Vagina (tissue), 2 donors: Measurements from ENCODE around the gene OBSL1. TPM values are rescaled to one million over a fixed set of nuclear protein-coding genes. Genes with fewer than 3 reads are reported as not detected.

Experiments used
- DNase-seq, 2 donors: peaks; one replicate each; pipeline ENCODE4 v3.0.0-alpha.2; 2017; ENCODE audit errors: extremely low spot score in 2 of 2
- H3K27ac ChIP-seq: fragments of 200-600 bp; sonication (generic); one replicate; pipeline ENCODE4 v1.5.1; 2019
- H3K27me3 ChIP-seq: fragments of 200-600 bp; sonication (generic); one replicate; pipeline ENCODE4 v1.5.1; 2019
- H3K36me3 ChIP-seq, 2 donors: fragments of 200-600 bp; sonication (generic); one replicate each; pipeline ENCODE4 v1.5.1; 2017 to 2019
- H3K4me1 ChIP-seq: fragments of 200-600 bp; sonication (generic); one replicate; pipeline ENCODE4 v1.5.1; 2019
- H3K4me3 ChIP-seq, 2 donors: fragments of 200-600 bp; sonication (generic); 1 replicate in 1 of 2; 2 replicates in 1 of 2; pipeline ENCODE4 v1.5.1; 2016 to 2019
- H3K9me3 ChIP-seq: fragments of 200-600 bp; sonication (generic); one replicate; pipeline ENCODE4 v1.5.1; 2019
- POLR2A ChIP-seq, 2 donors: fragments of 450-650 bp; IDR thresholded peaks; one replicate each; pipeline ENCODE4 v1.6.1; 2017; ENCODE audit warnings: antibody characterized with exemption in 2 of 2, mild to moderate bottlenecking in 2 of 2, moderate library complexity in 2 of 2
- POLR2AphosphoS5 ChIP-seq, 2 donors: sonication (generic); formaldehyde crosslinking; IDR thresholded peaks; one replicate each; pipeline ENCODE4 v1.9.0; 2017; ENCODE audit warnings: antibody characterized with exemption in 2 of 2, mild to moderate bottlenecking in 2 of 2, low read depth in 1 of 2; ENCODE audit not compliant: insufficient read depth in 1 of 2
- intact Hi-C: fragments of 100-400 bp; cut with DNase I; formaldehyde crosslinking; loops from one replicate; pipeline ENCODE4 v1.15.1; 2023
- total RNA-seq: library from RNA; depleted of rRNA; stranded (reverse); fragments of >200 nt; gene quantifications from one replicate; pipeline ENCODE4 v1.2.3, GENCODE V29; 2016
- TF ChIP-seq, protein P1 (sequence below), 3 experiments: fragments of 450-650 bp in 2 of 3; fragments of 200-600 bp in 1 of 3; sonication (generic) in 1 of 3; IDR thresholded peaks; one replicate each; pipeline ENCODE4 v1.5.1; 2017 to 2019; ENCODE audit warnings: antibody characterized with exemption in 3 of 3, mild to moderate bottlenecking in 2 of 3, moderate library complexity in 2 of 3

Gene OBSL1
- total RNA-seq, 1 donor from 2014 or later, result 53.0 TPM

DNA sequence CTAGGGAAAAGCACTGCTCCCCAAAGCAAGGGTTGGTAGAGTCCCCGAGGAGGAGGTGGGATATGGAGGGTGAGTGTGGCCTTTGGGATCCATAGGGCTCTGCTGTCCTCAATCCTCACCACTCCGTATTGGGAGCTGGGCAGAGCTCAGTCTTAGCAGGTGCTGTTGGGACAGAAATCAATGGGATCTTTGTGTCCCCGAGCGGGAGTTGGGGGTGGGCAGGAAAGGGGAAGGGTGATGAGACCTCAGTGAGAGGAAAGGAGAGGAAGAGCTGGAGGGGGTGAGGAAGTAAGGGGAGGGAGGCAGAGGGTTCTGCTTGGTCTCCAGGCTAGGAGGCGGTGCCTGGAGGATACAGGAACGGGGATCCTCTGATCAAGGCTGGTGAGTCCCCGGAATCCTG, 54.5 kb downstream of the OBSL1 start:
- intact Hi-C loops, result no loop called here
- DNase-seq, result no peak

DNA sequence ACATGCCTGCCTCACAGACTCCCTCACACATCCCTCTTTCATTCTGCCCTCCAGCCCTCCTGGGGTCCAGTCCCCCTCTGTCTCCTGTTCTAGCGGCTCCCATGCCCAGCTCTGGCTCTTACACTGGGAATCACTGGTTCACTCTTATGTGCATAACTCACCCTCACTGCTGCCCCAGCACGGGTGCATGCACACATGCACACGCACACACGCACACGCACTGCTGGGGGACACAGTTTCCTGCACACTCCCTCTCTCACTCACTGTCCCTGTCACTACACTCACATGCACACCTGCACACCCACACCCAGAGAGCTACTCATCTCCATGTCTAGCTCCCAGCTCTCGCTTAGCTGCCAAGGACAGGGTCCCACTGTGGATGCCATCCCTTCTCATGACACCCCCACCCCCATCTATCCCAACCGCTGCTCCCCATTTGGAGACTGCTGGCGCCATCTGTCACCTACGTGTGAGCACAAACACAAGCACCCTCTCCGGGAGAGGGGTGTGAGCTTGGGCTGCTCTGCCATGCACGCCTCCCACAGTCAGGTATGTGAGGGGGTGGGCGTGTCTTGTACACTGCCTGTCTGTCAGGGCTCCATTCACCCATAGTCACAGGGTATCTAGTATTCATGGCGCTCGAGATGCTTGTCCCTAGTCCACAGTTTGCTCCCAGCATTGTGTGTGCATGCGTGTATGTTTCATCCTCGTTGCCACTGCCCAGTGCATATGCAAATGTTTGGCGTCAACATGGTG, 55.3 kb downstream of the OBSL1 start:
- Histone ChIP-seq H3K27ac (no peak overlapping the region), H3K36me3 (no peaks in the 10 kb centered on the region), H3K4me3 (no peak overlapping the region), H3K4me1 (peaks cover 19% of the 10 kb centered on the region), H3K9me3 (no peaks in the 10 kb centered on the region), H3K27me3 (no peaks in the 10 kb centered on the region)
- intact Hi-C loops, result no loop called here
- TF ChIP-seq POLR2AphosphoS5 (IDR thresholded peaks at IDR 0.05; ENCODE audit: insufficient read depth in 1 of 2, low read depth in 1 of 2), result no peak
- TF ChIP-seq, protein P1, sequence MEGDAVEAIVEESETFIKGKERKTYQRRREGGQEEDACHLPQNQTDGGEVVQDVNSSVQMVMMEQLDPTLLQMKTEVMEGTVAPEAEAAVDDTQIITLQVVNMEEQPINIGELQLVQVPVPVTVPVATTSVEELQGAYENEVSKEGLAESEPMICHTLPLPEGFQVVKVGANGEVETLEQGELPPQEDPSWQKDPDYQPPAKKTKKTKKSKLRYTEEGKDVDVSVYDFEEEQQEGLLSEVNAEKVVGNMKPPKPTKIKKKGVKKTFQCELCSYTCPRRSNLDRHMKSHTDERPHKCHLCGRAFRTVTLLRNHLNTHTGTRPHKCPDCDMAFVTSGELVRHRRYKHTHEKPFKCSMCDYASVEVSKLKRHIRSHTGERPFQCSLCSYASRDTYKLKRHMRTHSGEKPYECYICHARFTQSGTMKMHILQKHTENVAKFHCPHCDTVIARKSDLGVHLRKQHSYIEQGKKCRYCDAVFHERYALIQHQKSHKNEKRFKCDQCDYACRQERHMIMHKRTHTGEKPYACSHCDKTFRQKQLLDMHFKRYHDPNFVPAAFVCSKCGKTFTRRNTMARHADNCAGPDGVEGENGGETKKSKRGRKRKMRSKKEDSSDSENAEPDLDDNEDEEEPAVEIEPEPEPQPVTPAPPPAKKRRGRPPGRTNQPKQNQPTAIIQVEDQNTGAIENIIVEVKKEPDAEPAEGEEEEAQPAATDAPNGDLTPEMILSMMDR (IDR thresholded peaks at IDR 0.05), result no peak
- no peak for TF ChIP-seq POLR2A (IDR thresholded peaks at IDR 0.05)
- no peak for DNase-seq

More for the DNA sequence above, 54.5 kb downstream of the OBSL1 start:
- H3K36me3 ChIP-seq, result no peaks in the 10 kb centered on the region
- TF ChIP-seq, protein P1 (IDR thresholded peaks at IDR 0.05), result no peak
- no peak for TF ChIP-seq POLR2A (IDR thresholded peaks at IDR 0.05)
- TF ChIP-seq POLR2AphosphoS5 (IDR thresholded peaks at IDR 0.05; ENCODE audit: insufficient read depth in 1 of 2, low read depth in 1 of 2), result no peak
- H3K4me1 ChIP-seq, result peaks cover 28% of the 10 kb centered on the region
- H3K27me3 ChIP-seq, result no peaks in the 10 kb centered on the region
- no peak overlapping the region for H3K27ac ChIP-seq
- no peak overlapping the region for H3K4me3 ChIP-seq
- H3K9me3 ChIP-seq, result no peaks in the 10 kb centered on the region

DNA sequence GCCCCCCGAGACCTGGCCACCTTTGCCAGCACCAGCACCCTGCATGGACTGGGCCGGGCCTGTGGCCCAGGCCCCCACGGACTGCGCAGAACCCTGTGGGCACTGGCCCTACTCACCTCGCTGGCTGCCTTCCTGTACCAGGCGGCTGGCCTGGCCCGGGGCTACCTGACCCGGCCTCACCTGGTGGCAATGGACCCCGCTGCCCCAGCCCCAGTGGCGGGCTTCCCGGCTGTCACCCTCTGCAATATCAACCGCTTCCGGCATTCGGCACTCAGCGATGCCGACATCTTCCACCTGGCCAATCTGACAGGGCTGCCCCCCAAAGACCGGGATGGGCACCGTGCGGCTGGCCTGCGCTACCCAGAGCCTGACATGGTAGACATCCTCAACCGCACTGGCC, 56.5 kb downstream of the OBSL1 start:
- Histone ChIP-seq H3K36me3 (no peaks in the 10 kb centered on the region), H3K27ac (no peak overlapping the region), H3K9me3 (no peaks in the 10 kb centered on the region), H3K27me3 (no peaks in the 10 kb centered on the region), H3K4me3 (no peak overlapping the region), H3K4me1 (peaks cover 20% of the 10 kb centered on the region)
- no peak for DNase-seq
- TF ChIP-seq POLR2A (IDR thresholded peaks at IDR 0.05) (no peak), POLR2AphosphoS5 (IDR thresholded peaks at IDR 0.05; ENCODE audit: insufficient read depth in 1 of 2, low read depth in 1 of 2) (no peak)
- TF ChIP-seq, protein P1 (IDR thresholded peaks at IDR 0.05), result no peak
- intact Hi-C loops, result no loop called here

DNA sequence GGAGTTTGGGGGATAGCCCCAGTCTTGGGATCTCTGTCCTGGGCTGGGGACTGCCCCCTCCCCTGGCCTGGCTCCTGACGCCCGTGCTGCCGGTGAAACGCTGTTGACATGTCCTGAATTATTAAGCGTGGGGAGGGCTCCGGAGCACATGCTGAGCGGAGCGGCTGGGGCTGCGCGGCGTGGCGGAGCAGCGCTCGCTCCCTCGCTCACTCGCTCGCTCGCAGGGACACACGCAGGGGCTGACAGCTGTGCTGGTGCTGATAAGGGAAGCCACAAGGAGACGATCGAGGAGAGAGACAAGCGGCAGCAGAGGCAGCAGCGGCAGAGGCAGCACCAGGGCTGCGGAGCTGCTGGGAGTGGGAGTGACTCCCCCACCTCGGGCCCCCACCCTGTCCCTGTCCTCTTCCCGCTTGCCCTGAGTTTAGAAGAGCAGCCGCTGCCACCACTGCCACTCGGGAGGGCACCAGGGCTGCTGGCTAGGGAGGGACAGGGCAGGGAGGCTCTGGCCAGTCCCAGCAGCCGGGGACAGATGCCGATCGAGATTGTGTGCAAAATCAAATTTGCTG, 57.1 kb downstream of the OBSL1 start, which contains the start of gene ASIC4:
Gene ASIC4, plus strand, starts transcription at position 287 of the 566 bp plus-strand sequence. Its CDS starts 243 bp downstream, at position 530.
- no peaks in the 10 kb centered on the region for H3K27me3 ChIP-seq
- H3K9me3 ChIP-seq, result no peaks in the 10 kb centered on the region
- H3K36me3 ChIP-seq, result no peaks in the 10 kb centered on the region
- no peak within 1 kb of the TSS for H3K27ac ChIP-seq
- no peak within 1 kb of the TSS for H3K4me3 ChIP-seq
- no peak for DNase-seq
- H3K4me1 ChIP-seq, result peaks cover 25% of the 10 kb centered on the region
- TF ChIP-seq POLR2A (IDR thresholded peaks at IDR 0.05), result no peak
- TF ChIP-seq POLR2AphosphoS5 (IDR thresholded peaks at IDR 0.05; ENCODE audit: insufficient read depth in 1 of 2, low read depth in 1 of 2), result no peak
- TF ChIP-seq, protein P1 (IDR thresholded peaks at IDR 0.05), result no peak
- intact Hi-C loops, result no loop called here

DNA sequence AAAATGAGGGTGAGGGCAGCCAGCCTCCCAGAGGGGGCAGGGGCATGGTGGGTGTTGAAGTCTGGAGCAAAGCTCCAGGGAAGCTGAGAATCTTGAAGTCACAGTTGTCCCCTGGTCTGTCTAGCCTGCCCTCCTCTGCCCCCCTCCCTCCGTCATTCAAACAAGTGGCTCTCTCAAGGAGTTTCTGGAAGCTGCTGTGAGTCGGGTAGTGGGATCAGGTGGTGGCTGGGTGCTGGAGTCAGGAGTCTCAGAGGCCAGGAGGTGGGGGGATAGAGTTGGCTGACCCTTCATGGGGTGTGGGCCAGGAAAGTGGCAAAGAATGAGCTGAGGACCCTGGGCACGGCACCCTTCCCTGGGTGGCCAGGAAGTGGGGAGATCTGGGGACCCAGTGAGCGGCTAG, 57.6 kb downstream of the OBSL1 start:
- Histone ChIP-seq H3K4me3 (no peak overlapping the region), H3K36me3 (no peaks in the 10 kb centered on the region), H3K27ac (no peak overlapping the region), H3K4me1 (peaks cover 30% of the 10 kb centered on the region), H3K9me3 (no peaks in the 10 kb centered on the region), H3K27me3 (no peaks in the 10 kb centered on the region)
- TF ChIP-seq, protein P1 (IDR thresholded peaks at IDR 0.05), result no peak
- TF ChIP-seq POLR2A (IDR thresholded peaks at IDR 0.05), result no peak
- TF ChIP-seq POLR2AphosphoS5 (IDR thresholded peaks at IDR 0.05; ENCODE audit: insufficient read depth in 1 of 2, low read depth in 1 of 2), result no peak
- intact Hi-C loops, result no loop called here
- DNase-seq, result no peak
